Endodermal cell (in vitro differentiated cells): ENCODE data around the gene SBNO2. TPM values are rescaled to one million over a fixed set of nuclear protein-coding genes. Genes with fewer than 3 reads are reported as not detected.

Experiments
- DNase-seq: peaks from one replicate; pipeline ENCODE4 v3.0.0-alpha.2; 2017
- H3K27ac ChIP-seq: 2 replicates; pipeline ENCODE4 v1.5.1; 2013; ENCODE audit warnings: mild to moderate bottlenecking, low read depth, low read length, moderate library complexity
- H3K27me3 ChIP-seq: 2 replicates; pipeline ENCODE4 v1.6.1; 2013; ENCODE audit warnings: mild to moderate bottlenecking, low read length, moderate library complexity; ENCODE audit not compliant: insufficient read depth, control insufficient read depth, poor library complexity, severe bottlenecking
- H3K36me3 ChIP-seq: 2 replicates; pipeline ENCODE4 v1.7.0; 2013; ENCODE audit warnings: mild to moderate bottlenecking, low read length, moderate library complexity; ENCODE audit not compliant: control insufficient read depth, insufficient read depth
- H3K4me1 ChIP-seq: one replicate; pipeline ENCODE4 v1.7.0; 2013; ENCODE audit warnings: low read length; ENCODE audit not compliant: control insufficient read depth, insufficient read depth
- H3K4me3 ChIP-seq: 2 replicates; pipeline ENCODE4 v1.5.1; 2013; ENCODE audit warnings: mild to moderate bottlenecking, low read length, moderate library complexity
- H3K9ac ChIP-seq: 2 replicates; pipeline ENCODE4 v1.6.1; 2013; ENCODE audit warnings: mild to moderate bottlenecking, low read length, moderate library complexity; ENCODE audit not compliant: poor library complexity, severe bottlenecking; ENCODE audit errors: extremely low read depth
- H3K9me3 ChIP-seq: 2 replicates; pipeline ENCODE4 v1.6.1; 2013; ENCODE audit warnings: mild to moderate bottlenecking, low read length, moderate library complexity; ENCODE audit not compliant: control insufficient read depth
- H3K27ac Mint-ChIP-seq: 2 replicates; pipeline ENCODE4 v1.8.0; 2020; ENCODE audit warnings: mixed read lengths
- H3K27me3 Mint-ChIP-seq: 2 replicates; pipeline ENCODE4 v1.8.0; 2021; ENCODE audit warnings: mild to moderate bottlenecking, mixed read lengths; ENCODE audit not compliant: insufficient read depth
- H3K36me3 Mint-ChIP-seq: 2 replicates; pipeline ENCODE4 v1.8.0; 2020; ENCODE audit warnings: low read depth, mixed read lengths
- H3K4me1 Mint-ChIP-seq: 2 replicates; pipeline ENCODE4 v1.8.0; 2020; ENCODE audit warnings: mixed read lengths
- H3K4me3 Mint-ChIP-seq: 2 replicates; pipeline ENCODE4 v1.8.0; 2020; ENCODE audit warnings: mild to moderate bottlenecking, moderate library complexity, mixed read lengths
- H3K9me3 Mint-ChIP-seq: 2 replicates; pipeline ENCODE4 v1.8.0; 2020; ENCODE audit warnings: mild to moderate bottlenecking, mixed read lengths
- CTCF ChIP-seq: fragments of 200-600 bp; sonication (generic); conservative IDR thresholded peaks from 2 replicates; pipeline ENCODE4 v1.5.0; 2021; ENCODE audit warnings: antibody characterized with exemption, mild to moderate bottlenecking
- WGBS, 2 experiments: methylation state at CpG; one replicate each; pipeline versions ENCODE4 v1.1.5 to v1.1.7; 2013; ENCODE audit warnings: missing lambda C conversion rate in 2 of 2, mixed read lengths in 1 of 2; ENCODE audit not compliant: insufficient coverage in 1 of 2, insufficient read length in 1 of 2; 5-methylcytosine and 5-hydroxymethylcytosine counted together
- total RNA-seq, 2 donors: library from RNA; stranded (reverse); fragmentation: NEBNext Ultra II Directional in 1 of 2; extraction: Animal tissue kit (Norgen Biotek cat#: 25700) in 1 of 2; gene quantifications; 2 replicates in 1 of 2; 3 replicates in 1 of 2; pipeline ENCODE4 v1.2.1, GENCODE V29; 2021

SBNO2 gene
- total RNA-seq, 2 donors from 2014 or later: 43.3 to 50.4 TPM

GRCh38 chr19:1089891-1090290 lies 84.2 kb downstream of the SBNO2 start:
- Histone ChIP-seq H3K9me3 (no peaks in the 10 kb centered on the region), H3K27ac (no peak overlapping the region), H3K36me3 (peaks cover 40% of the 10 kb centered on the region), H3K9ac (no peak overlapping the region), H3K27me3 (no peaks in the 10 kb centered on the region), H3K4me1 (no peaks in the 10 kb centered on the region), H3K4me3 (no peak overlapping the region)
- 95 to 100% methylated on average over 3 to 22 of the region's 22 CpGs for WGBS, 2 experiments
- no peak overlapping the region for H3K4me3 Mint-ChIP-seq
- no peaks in the 10 kb centered on the region for H3K9me3 Mint-ChIP-seq
- no peak for DNase-seq
- peaks cover 4% of the 10 kb centered on the region for H3K4me1 Mint-ChIP-seq
- H3K36me3 Mint-ChIP-seq: peaks cover 38% of the 10 kb centered on the region
- H3K27ac Mint-ChIP-seq: no peak overlapping the region
- TF ChIP-seq CTCF: no peak
- no peaks in the 10 kb centered on the region for H3K27me3 Mint-ChIP-seq

GRCh38 chr19:1089126-1089771 lies 84.8 kb downstream of the SBNO2 start:
- no peaks in the 10 kb centered on the region for H3K9me3 Mint-ChIP-seq
- H3K9me3 ChIP-seq: no peaks in the 10 kb centered on the region
- no peak for TF ChIP-seq CTCF
- DNase-seq: no peak
- H3K9ac ChIP-seq: no peak overlapping the region
- no peaks in the 10 kb centered on the region for H3K27me3 Mint-ChIP-seq
- no peak overlapping the region for H3K4me3 Mint-ChIP-seq
- no peak overlapping the region for H3K27ac Mint-ChIP-seq
- peaks cover 39% of the 10 kb centered on the region for H3K36me3 Mint-ChIP-seq
- H3K36me3 ChIP-seq: peaks cover 40% of the 10 kb centered on the region
- H3K27ac ChIP-seq: no peak overlapping the region
- H3K4me3 ChIP-seq: no peak overlapping the region
- H3K27me3 ChIP-seq: no peaks in the 10 kb centered on the region
- WGBS, 2 experiments: 94 to 95% methylated on average over 17 to 32 of the region's 32 CpGs
- peaks cover 2% of the 10 kb centered on the region for H3K4me1 Mint-ChIP-seq
- no peaks in the 10 kb centered on the region for H3K4me1 ChIP-seq

GRCh38 chr19:1088416-1089010 lies 85.6 kb downstream of the SBNO2 start:
- no peaks in the 10 kb centered on the region for H3K4me1 ChIP-seq
- H3K9me3 ChIP-seq: no peaks in the 10 kb centered on the region
- H3K36me3 ChIP-seq: peaks cover 36% of the 10 kb centered on the region
- H3K27ac ChIP-seq: no peak overlapping the region
- Mint-ChIP-seq H3K36me3 (peaks cover 35% of the 10 kb centered on the region), H3K9me3 (no peaks in the 10 kb centered on the region), H3K27me3 (no peaks in the 10 kb centered on the region), H3K27ac (no peak overlapping the region), H3K4me3 (no peak overlapping the region), H3K4me1 (peaks cover under 1% of the 10 kb centered on the region)
- H3K27me3 ChIP-seq: no peaks in the 10 kb centered on the region
- DNase-seq: no peak
- no peak overlapping the region for H3K4me3 ChIP-seq
- WGBS, 2 experiments: 94 to 100% methylated on average over 13 to 27 of the region's 27 CpGs
- H3K9ac ChIP-seq: no peak overlapping the region
- TF ChIP-seq CTCF: no peak
